ENCODE measurements around the gene PTAR1.

PTAR1 gene

DNA sequence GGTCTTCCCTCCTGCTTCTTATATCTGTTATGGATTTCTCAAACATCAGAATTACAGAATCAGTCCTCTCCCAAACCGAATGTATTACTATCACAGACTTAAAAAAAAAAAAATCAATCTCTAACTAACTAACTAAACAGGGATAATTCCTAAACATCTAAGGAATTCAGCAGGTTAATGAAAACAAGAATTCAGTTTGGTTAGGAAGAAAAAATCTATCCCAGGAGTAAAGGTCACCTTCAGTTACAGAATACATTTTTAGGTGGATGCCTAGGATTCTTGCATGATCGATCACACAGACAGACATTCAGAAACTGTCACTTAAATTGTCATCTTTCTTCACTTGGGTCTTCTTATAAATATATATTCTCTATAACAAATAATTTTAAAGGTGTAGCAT lies 11.5 kb downstream of the PTAR1 start:
- DNase-seq: no peak

DNA sequence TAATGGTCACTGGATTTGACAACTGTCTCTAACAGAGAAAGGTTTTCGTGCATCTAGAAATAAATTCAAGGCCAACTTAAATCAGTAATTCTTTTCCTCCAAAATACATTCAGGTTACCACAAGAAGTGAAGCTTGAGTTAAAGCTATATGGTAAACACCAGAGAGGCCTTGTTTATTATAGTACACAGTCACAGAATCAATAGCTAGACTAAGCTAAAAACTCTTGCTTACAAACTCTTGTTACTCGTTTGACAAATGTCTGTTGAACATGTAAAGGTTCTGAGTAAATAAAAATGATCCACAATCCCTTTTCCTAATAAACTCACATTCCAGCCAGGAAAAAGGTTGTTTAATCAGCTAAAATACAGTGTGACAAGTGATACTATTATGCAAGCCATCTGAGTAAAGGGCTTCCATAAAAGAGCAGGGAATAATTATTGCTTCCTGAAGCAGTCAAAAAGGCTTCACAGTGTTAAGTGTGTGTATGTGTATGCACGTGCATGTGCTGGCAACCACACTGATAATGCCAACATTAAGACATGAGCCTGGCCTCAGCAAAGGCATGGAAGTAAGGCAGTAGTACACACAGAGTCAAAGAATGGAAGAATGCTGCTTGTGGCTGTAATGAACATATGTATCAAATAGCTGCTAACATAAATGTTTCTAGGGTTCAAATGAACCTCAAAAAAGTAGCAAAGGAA lies 12.8 kb downstream of the PTAR1 start:
- DNase-seq: no peak

DNA sequence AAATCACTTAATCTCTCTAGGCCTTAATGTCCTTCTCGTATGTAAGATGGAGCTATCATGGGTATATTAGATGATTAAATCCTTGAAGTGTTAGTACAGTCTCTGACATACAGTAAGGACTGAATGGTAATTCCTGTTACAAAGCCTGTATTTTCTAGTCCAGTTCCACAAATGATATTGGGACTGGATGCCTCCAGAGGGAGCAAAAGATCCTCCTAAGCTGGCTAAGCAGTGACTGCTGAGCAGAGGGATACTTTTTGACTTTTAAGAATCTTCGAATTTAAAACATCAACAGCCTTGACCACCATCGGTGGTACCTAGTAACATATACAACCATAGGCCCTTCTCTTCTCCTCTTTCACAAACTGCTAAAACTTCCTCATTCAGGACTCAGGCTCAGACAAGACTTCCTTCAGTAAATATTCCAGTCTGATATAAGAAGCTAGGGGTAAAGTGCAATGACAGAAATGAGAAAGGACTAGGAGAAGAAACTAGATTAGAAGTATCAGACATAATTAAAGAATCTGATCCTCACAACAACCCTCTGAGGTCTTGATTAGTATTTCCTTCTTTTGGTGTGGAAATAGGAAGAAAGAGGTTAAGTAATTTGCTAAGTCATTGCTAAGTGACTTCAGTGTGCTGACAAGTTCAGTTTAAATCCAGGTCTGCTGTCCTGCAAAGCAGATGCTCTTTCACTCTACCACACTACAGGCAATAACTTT lies 13.9 kb downstream of the PTAR1 start:
- no peak for DNase-seq

DNA sequence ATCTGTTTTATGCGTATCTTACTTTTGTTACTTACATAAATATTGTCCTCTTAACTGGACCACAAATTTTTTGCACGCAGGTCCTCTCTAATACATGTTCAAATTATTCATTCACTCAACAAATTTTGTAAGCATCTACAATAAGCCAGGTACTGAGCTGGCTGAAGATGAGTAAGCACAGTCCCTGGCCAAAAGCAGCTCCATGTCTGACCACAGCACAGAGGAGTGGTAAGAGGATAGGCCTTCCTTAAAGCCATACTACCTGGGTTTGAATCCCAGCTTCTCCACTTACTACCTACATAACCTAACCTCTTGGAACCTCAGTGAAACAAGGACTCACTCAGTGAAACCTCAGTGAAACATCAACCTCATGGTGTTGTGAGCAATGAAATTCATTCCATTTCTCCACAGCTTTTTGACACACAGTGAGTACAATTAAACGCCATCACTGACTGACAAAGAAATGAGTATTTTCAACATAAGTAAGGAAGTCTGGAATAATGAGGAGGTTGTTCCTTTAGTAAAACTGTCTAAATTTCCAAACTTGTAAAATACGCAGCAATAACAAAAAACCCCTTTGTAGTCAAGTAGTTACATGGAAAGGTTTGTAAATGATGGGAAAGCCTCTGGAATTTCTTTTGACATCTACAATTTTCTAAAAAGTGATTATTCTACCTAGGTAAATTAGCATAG lies 15.0 kb downstream of the PTAR1 start:
- no peak for DNase-seq

DNA sequence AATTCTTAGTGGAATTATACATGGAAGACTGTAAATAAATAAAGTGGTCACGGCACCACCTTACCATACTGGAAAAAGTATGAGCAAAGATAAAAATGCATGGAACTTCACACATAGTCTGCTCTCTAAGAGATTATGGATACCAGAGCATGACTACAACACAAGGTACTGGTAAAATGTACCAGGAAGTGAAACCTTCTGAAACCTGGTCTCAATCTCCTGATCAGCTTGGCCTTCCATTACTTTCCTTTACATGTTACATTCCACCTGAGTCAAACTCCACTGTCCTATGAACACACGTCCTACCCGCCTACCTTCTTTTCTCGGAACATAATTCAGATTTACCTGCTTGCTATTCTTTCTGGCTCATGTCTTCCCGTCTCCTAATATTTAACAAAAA lies 15.9 kb downstream of the PTAR1 start:
- no peak for DNase-seq

DNA sequence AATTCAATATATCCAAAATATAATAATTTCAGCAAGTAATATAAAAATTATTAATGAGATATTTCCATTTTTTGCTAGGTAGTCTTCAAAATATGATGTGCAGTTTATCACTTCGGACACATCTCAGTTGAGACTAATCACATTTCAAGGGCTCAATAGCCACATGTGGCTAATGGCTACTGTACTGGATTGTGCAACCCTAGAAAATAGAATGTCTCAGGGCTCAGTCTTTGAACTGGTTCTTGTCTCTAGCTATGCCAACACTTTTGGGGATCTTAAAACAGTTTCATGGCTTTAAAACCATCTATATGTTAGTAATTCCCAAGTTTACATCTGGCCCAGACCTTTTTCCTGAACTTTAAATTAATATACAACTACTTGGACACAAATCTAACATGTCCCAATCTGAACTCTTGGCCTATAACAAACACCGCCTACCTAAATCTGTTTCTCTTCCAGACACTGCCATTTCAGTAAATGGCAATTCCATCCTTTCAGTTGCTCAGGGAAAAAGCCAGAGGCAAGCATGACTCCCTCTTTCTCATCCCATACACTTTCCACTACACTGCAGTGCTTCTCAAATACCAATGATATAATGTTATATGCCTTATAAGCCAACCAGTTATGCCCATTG lies 18.8 kb downstream of the PTAR1 start:
- DNase-seq: no peak

DNA sequence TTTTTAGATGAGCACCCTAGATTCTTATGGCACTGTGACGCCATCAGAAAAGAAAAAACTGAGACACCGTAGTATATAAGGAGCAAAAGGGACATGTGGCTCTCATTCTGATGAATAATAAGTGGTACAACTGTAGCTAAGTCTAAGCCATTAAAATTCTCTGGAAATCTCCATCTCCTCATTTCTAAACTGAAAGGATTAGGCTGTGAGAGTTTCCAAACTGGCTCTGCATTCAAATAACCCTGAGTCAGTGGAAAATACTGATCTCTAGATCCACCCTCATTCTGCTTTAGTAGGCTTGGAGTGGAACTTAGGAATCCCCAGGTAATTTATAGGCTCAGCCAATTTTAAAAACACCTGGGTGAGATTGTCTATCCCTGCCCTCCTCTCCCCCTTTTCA lies 28.5 kb downstream of the PTAR1 start:
- DNase-seq: no peak

DNA sequence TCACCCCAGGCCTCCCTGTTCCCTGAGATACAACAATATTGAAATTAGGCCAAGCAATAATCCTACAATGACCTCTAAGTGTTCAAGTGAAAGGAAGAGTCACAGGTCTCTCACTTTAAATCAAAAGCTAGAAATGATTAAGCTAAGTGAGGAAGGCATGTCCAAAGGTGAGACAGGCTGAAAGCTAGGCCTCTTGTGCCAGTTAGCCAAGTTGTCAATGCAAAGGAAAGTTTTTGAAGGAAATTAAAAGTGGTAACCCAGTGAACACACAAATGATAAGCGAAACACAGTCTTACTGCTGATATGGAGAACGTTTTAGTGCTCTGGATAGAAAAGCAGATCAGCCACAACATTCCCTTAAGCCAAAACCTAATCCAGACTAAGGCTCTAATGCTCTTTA lies 39.8 kb downstream of the PTAR1 start:
- no peak for DNase-seq

DNA sequence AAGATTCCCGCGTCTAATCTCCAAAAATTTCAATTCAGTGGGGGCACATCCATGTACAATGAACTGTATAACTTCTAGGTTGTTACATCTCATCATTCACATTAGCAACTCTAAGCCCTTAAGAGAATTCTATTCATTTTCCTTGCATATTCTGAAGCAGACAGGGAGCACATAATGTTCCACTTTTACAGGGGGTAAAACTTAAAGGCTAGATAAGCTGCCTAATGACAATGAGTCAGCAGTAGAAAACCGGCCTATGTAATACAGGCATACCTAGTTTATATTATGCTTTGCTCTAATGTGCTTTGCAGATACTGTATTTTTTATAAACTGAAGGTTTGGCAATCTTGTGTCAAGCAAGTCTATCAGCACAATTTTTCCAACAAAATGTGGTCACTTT lies 40.4 kb downstream of the PTAR1 start:
- DNase-seq: no peak

DNA sequence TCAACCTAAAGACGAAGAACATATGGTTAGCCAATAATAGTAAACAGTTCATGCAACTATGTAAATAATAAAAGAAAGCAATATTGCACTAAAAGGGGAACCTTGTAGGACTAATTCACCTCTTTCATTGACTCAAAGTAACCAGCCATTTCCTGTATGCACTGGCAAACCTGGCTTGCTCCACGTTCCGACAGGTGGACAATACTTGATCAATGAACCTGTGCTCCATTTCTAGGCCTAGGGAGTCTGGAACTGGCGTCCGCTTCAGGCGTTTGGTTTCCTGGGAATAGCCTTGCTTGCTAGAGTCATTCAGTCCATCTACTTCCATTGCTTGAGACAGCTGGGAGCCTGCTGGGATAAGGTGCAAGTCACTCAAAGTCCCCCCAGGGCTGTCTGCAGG lies 41.6 kb downstream of the PTAR1 start:
- no peak for DNase-seq

DNA sequence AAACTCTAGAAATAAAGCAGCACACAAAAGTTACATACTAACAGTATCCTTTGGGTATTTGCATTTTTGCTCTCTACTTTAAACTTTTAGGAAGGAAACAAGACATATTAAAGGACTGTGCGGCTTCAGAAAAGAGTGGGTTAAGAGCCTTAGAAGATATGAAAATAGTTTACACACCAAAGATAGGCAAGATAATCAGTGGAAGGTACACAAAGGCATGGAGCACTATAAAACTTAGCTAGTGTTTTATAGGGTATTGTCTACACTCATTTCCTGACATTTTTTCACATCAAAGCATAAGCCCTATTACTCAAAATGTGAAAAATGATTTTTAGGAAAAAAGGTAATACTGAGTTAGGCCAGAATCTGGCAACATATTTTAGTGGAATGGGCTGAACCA lies 44.0 kb downstream of the PTAR1 start:
- no peak for DNase-seq

DNA sequence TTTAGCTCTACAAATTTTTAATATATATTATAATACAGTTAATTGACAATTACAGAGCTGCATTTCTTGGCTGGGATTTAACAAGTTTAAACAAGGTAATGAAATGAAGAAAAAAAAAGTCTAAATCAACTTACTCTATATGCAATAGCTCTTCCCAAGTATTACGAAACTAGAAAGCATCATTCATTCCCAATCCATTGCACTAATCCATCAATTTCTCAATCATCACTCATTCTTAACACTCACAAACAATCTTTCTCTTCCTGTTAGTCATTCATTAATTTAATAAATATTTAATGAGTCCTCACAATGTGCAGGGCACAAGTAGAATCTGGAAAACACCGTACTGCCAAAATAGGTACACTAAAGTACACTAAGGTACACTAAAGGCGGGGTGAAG lies 44.7 kb downstream of the PTAR1 start:
- no peak for DNase-seq

DNA sequence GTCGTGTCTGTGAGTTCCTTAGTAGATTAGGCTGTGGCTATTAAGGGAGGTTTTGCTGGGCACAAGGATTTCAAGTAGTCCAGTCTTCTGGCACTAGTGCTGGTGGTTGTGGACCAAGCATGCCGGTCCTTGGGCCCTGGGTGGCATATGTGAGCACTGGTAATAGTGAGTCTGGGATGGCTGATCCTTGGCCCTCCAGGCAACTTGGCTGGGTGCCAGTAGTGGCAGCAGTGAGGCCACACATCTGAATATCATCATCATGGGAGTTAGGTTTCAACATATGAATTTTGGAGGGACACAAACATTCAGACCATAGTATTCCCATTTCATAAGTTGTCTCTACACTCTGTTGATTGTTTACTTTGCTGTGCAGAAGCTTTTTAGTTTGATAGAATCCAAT lies 62.3 kb downstream of the PTAR1 start:
- DNase-seq: no peak

DNA sequence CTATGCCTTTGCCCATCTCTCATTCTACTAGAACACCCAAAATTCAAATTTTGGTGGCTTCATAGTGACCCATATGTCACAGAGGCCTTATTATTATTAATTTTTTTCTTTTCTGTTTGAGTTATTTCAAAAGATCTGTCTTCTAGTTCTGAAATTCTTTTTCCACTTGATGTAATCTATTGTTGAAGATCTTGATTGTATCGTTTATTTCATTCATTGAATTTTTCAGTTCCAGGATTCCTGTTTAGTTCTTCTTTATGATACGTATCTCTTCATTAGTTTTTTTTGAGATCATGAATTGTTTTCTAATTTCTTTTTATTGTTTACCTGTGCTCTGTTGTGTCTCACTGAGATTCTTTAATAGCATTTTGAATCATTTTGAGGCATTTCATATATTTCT lies 63.0 kb downstream of the PTAR1 start:
- DNase-seq: no peak

DNA sequence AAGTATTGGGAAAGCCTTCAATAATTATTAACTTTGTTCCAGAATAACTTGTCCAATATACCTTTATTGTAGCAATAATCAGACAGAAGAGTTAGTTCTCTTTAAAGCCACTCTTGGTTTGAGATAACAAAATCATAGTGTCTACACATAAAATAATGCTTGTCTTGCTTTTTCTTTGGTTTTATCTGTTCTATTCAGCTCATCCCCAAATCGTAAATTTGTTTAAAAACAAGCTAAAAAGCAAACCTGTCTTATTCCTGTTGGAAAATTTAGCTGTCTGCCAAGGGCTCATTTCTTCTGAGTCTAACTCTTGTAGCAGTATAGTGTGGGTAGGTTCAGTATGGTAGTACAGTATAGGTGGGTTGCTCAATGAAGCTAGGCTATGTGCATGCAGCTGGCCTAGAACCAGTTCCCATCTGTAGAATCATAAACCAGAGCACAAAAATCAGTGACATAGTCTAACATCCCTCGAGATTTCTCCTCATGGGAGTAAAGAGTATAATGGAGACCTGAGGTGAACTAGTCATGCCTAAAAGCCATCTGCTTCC lies 69.7 kb downstream of the PTAR1 start:
- no peak for DNase-seq

DNA sequence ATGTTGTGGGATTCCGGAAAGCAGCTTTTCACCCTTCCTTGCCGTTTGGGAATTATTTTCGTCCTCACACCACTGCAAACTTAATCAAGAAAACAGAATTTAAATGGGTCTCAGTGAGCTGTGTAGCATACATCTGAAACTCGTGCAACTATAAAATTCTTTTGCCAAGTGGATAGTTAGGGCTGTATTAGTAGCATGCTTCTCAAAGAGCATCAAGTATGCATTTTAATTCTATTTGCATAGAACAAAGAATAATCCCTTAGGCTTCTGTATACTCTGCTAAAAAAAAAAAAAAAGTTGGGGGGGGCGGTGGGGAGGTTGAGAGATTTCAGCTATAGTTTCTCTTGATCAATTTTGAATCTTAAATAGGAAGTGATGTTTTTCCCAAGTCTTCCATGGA lies 75.9 kb downstream of the PTAR1 start:
- DNase-seq: no peak

DNA sequence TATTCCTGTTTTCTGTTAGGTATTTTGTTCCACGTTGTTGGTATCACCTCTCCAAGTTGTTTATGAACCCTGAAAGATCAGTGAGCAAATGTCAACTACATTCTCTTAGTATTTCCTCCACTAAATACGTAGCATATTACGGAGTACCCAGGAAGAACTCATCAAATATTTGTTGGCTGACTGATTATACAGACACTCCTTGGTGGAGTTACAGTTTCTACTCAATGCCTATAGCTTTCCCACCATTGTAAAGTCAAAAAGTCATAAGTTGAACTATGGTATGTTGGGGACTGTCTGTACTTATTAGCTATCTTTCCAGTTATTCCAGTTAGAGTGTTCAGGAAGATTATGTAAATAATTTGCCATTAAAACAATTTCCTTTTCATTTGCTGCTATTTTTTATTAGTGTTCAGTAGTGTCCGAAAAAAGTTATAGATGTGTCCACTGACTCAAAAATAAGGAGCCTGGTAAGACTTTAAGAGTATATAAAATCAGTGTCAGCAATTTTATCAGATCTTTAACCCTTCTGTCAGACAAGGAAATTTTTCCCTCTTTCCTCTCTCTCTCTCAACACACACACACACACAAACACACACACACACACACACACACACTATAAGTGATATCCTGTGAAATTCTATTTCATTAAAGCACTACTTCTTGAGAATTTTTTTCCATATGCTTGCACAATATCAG lies 80.8 kb downstream of the PTAR1 start:
- no peak for DNase-seq

DNA sequence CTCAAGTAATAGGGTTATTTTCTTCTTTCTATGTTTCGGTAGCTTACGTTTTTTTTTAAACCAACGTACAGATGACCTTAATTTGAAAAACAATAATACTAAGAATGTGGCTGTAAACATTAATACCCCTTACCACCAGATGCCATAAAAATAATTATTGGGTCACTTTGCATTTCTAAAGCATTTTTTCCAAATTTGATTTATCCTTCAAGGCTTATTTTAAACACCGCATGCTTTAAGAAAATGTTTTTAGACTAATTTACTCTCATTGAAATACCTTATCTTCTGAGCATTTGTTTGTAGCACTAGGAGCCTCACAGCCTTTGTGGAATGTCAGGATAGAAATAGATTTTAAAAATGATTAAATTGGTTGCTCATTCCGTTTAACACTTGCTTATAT lies 81.9 kb downstream of the PTAR1 start:
- DNase-seq: no peak

DNA sequence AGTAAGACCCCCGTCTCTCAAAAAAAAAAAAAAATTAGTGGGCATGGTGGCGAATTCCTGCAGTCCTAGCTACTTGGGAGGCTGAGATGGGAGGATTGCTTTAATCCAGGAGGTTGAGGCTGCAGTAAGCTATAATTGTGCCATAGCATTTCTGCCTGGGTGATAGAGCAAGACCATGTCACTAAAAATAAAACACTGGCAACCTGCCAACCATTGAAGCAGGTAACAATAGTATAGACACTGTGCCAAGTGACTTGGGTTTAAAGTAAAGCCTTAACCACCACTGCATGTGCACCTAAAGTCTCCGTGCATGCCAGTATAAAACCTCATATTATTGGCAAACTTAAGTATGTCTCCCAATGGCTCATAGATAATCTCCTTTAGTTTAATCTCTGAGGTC lies 84.2 kb downstream of the PTAR1 start:
- DNase-seq: no peak

DNA sequence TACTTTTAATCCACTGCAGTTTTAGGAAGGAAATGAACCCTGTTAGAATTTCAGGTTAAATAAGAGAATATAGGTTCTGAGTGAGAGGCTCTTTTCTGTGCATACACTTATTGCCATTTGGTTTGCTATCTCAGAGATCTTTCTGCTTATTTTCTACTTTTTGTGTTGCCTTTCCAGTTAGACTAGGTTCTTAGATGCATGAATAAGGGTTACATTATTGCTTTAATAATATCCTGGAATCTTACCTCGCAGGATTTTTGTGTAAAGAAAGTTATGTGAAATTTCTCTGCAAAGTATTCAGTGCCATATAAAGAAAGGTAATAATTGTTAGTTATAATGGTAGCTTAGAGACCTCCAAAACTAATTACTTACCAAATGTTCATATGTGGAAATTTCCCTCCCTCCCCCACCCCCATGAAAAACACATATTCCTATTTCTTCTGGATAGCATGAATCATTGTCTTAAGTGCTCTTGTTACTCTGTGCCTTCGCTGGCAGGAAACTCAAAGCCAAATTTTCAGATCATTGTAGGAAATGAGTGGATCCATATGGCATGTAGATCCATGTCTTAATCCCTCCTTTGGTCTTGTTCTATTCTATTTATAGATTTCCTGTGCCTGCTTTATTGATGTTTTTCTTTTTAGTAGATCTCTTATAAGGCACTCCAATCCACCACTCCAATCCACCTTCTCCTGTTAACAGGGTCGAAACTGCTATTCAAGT lies 84.9 kb downstream of the PTAR1 start:
- DNase-seq: no peak

DNA sequence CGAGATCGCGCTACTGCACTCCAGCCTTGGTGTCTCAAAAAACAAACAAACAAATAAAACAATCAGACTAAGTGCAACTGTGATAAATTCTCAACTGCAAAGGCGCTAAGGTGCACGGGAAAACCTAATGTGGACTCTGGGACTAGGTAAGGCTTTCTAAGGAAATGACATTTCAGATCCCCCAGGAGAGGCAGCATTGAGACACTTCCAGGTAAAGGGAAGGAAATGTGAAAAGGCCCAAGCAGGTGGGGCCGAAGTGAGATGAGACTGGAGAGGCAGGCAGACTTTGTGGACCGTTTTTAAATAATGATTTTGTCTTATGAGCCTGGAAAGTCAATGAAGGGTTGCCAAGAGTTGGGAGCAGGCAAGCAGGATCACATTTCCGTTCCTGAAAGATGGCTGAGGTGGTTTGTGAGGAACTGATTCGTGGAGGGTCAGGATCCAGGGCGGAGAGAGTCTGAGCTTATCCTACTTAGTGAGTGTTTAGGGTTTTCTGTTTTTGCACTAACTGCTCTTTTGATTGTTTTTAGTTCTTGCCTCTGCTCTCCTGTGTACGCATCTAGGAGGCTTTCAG lies 85.6 kb downstream of the PTAR1 start:
- DNase-seq: no peak

DNA sequence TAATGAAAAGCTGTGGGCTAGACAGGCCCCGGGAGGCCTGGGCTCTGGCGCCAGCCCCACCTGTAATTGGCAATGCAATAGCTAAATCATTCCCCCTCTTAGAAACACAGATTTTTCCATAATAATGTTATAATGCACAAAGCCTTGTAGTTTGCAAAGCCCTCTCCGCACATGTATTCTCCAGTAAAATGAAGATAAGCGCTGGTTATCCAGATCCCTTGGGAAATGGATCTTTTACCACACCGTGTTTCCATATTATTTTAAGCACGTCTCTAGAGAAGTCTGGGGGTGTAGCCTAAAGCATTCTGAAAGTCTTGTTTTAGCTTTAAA lies 86.5 kb downstream of the PTAR1 start:
- DNase-seq: no peak
